T47D (cell line): Measurements from ENCODE around the gene NSMCE3.

Experiments used
- DNase-seq, 2 experiments: peaks; one replicate each; pipeline versions ENCODE4 v3.0.0 to v3.0.0-alpha.2; 2011 to 2012; ENCODE audit warnings: low read depth in 1 of 2, low spot score in 1 of 2
- JUND ChIP-seq: IDR thresholded peaks from 2 replicates; pipeline ENCODE4 v1.6.1; 2012; ENCODE audit warnings: low read depth
- in situ Hi-C: cut with HindIII; loops from 2 replicates; pipeline ENCODE4 v1.10.0; 2016; ENCODE audit warnings: low sequenced_read_pairs, low pct_unique_long_range_greater_than_20kb

Gene NSMCE3

DNA sequence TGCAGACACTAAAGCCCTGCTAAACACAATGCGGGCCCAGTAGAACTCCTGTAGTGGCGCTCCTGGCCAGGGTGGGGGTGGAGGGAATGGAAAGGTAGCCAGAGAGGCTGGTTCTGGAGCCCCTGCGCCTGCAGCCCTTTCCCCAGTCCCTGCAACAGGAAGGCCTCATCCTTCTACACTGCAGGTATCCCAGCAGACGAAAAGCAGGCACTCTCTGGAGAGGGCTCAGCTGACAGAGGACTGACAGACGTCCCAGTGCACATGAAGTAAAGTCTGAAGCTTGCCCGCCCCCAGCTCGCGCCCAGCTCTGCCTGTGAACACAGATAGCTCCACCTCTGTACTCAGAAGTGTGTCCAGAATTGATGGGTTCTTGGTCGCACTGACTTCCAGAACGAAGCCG, 46.0 kb downstream of the NSMCE3 start:
- in situ Hi-C loops, result no loop called here

DNA sequence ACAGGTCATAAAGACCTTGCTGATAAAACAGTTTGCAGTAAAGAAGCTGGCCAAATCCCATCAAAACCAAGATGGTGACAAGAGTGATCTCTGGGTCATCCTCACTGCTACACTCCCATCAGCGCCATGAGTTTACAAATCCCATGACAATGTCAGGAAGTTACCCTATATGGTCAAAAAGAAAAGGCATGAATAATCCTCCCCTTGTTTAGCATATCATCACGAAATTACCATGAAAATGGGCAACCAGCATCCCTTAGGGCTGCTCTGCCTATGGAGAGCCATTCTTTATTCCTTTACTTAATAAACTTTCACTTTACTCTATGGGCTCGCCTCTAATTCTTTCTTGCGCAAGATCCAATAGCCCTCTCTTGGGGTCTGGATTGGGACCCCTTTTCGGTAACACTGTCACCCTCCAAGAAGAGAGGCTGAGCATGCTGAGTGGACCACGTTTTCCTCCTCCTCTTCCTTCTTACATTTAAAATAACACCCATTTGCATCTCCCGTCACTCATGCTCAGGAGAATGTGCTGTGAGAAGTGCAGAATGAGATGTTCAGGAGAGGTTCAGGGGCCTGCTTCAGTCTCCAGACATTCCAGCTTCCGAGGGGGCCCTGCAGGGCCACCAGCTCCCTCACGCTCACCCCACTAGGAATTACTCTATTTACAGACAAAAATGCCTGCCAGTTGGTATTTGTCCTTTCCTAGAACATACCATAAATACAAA, 47.3 kb downstream of the NSMCE3 start:
- no peak for TF ChIP-seq JUND
- no peak for DNase-seq
- in situ Hi-C loops, result no loop called here

More for the DNA sequence above, 46.0 kb downstream of the NSMCE3 start:
- no peak for TF ChIP-seq JUND
- no peak for DNase-seq

- no peak for DNase-seq
- no peak for TF ChIP-seq JUND
- in situ Hi-C loops, result no loop called here
Measured at GRCh38 chr15:29220852-29221251, 48.8 kb downstream of the NSMCE3 start.

- in situ Hi-C loops, result no loop called here
- no peak for TF ChIP-seq JUND
- no peak for DNase-seq
Measured at GRCh38 chr15:29216955-29217354, 52.7 kb downstream of the NSMCE3 start.
